Measurements from ENCODE around the gene PXDC1.
"Not testable (repeated sequence)": the region's sequence is repeated elsewhere in the genome, so short reads cannot be mapped to it uniquely, and the experiment has no call there.

The PXDC1 gene

DNA sequence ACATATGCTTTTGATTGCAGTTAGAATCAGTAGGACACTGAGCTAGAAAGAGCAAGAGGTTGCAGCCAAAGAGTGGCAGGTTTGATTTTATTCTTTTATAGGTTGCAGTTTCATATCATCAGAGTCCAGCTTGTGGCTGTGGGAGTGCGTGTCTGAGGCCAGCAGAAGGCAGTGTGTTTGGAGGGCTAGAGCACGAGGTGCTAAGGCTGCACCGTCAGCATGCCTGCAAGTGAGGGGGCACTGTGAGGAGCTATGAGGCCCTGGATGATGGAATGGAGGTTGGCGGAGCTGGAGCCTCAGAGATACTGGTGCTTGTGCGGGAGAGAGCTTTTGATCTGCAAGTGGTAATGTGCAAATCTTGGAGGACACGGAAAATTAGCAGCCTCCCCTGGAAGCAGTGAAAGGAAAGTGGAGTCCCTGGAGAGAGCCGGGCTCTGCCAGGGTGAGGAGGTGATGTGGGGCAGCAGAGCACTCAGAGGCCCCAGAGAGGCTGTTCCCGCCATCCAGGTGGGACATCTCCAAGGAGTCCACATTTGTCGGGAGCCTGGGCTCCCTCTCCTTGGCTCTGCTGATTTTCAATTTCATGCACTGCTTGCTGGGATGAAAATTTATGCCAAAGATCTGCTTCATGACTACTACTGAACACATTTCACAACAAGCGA lies 43.6 kb downstream of the PXDC1 start:
- DNase-seq: no peak

DNA sequence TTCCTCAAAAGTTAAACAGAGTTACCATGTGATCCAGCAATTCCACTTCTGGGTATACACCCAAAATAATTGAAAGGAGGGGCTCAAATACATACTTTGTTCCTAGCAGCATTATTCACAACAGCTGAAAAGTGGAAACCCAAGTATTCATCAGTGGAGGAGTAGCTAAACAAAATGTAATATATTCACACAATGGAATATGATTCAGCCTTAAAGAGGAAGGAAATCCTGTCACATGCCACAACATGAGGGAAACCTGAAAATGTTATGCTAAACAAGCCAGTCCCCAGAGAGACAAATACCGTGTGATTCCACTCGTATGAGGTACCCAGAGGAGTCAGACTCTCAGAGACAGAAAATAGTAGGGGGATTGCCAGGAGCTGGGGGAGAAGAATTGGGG lies 44.5 kb downstream of the PXDC1 start:
- no peak for DNase-seq

DNA sequence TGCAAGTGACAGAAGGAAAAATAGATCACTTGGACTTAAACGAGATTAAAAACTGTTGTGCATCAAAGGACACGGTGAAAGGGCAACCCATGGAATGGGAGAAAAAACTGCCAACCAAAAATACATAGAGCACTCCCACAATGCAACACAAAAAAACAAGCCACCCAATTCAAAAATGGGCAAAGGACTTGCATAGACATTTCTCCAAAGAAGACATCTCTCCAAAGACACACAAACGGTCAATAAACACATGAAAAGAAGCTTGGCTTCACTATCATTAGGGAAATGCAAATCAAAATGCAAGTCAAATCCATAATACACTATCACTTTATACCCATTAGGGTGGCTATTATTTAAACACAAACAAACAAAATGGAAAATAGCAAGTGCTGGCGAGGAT lies 45.0 kb downstream of the PXDC1 start:
- no peak for DNase-seq

DNA sequence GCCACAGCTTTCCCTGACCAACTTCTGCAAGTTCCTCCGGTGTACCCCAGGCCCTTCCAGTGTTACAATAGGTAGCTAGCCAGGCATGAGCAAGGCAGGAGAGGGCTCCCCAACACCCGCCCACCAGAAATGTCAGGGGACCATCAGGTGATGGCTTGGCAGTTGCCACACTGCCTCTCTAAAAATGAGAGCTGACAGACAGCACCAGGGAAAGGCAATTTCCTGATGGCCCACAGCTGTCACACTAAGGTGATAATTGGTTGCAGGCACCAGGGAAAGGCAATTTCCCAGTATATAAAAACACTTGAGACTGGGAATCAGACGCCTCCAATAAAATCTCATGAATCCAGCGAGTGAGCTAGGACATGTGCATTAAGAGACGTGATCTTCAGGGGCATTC lies 49.9 kb downstream of the PXDC1 start:
- no peak for DNase-seq

DNA sequence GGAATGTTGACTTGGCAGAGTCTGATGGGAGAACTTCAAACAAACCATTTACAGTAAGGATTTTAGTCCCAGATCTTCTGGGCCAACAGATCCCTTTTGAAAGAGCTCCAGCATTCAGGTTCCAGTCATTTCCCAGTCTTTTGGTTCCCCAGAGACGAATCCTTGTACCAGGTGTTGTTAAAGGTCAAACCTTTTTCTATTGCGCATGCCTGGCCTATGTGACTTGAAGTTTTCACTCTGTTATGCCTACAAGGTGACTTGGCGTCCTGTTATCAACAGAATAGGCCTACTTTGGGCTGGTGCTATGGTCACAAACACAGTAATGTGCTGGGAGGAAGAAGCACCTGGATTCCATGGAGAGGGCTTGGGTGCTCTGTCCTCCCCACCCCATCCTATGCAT lies 52.3 kb downstream of the PXDC1 start:
- DNase-seq: no peak

DNA sequence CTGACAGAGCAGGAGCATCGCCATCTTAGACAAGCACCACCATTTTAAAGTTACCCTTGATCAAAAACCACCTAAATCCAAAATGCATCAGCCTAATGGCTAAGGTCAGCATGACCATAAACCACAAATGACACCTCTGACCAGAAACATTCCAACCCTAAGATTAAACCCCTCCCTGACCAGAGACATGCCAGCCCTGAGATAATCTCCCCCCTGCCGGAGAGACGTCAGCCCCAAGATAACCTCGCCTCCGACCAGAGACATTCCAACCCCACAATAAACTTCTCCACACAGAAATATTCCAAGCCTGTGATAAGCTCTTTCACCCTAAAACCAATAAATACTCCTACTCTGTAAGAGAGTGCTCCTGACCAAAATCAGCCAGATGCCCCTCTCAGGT lies 53.5 kb downstream of the PXDC1 start:
- no peak for DNase-seq

DNA sequence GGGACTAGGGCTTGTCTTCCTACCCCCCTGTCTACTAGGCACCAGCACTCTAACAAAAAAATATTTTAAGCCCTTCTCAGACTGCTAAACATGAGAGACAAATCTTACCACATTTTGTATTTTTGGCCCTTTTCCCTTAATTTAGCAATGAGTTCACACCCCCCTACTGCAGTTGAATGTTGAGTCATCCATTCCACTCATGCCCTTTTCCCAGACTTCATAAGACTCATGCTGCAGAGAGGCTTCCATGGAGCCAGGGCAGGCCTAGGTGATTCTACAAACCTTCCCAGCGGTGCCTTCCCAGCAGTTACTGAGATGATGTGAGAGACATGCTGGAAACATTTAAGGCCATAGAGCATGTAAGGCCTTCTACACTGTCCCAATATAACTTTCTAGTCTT lies 53.9 kb downstream of the PXDC1 start:
- DNase-seq: no peak

DNA sequence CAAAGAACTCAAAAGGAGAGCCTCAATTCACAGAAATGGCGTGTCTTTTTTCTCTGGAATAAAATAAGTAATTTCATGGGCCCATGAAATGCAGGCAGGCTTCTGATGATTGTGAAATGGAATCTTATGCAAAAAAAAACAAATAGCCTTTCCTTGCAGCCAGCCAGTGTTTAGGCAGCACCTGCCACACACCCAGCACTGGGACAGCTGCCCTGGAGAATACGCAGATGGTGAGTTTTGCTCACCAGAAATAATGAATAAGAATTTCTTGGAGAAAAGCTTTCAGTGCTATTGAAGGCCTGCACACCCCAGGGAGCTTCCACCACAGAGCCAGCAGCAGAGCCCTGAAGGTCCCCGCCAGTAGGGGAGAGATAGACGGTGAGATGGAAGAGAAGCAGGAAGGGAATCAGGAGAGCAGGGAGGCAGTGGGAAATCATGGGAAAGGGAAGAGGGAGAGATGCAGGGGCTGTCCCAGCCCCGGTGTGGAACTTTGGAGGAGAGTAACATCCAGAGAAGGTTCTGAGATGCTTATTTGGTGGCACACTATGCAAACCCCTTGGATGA lies 54.9 kb downstream of the PXDC1 start:
- no peak for DNase-seq

DNA sequence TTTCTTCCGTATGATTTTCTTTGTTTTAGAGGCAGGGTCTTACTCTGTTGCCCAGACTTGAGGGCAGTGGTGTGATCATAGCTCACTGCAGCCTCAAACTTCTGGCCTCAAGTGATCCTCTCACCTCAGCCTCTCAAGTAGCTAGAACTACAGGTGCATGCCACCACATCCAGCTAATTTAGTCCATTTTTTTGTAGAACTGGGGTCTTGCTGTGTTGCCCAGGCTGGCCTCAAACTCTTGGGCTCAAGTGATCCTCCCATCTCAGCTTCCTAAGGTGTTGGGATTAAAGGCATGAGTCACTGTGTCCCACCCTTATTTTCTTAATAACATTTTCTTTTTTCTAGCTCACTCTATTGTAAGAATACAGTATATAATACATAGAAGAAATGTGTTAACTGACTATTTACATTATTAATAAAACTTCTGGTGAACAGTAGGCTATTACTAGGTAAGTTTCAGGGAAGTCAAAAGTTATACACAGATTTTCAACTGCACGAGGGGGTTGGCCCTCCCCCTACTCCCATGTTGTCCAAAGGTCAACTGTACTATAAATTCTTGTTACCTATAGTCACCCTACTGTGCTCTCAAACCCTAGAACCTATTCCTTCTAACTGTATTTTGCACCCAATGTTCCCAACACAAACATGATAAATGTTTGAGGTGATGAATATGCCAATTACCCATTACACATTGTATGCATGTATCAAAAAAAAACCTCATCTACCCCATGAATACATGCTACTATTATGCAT lies 56.3 kb downstream of the PXDC1 start:
- DNase-seq: no peak

DNA sequence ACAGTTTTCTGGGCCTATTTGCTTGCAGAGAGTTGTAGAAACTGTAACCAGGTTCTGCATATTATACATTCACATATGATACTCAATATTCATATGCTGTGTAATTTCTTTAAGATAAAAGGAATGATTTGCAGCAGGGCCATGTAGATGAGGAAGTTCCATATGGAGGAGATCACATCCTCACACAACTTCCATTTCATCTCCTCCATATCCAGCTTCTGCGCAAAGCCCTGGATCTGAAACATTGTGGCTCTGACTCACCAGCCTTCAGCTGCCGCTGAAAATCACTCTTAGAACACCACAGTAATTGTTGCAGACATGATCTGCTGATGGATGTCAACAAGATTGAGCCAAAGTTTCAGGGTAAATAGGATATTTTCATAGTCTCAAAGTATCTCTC lies 57.7 kb downstream of the PXDC1 start:
- no peak for DNase-seq

DNA sequence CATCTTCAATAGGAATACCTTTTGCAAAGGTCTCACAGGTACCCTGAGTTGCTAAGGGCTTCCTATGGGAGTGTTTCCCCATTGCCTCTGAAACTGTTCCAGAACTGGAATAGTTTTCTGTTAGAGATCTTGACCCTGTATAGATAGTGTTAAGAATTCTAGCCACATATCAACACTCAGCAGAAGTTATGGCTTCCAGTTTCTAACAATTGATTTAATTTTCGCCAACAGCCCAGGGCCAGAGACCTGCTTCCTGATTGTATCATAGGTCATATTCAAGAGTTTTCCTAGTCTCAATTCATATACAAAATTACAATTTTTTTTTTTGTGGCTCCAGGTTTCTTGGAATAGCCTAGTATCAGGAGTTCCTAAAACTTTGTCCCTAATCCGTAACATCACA lies 61.0 kb downstream of the PXDC1 start:
- DNase-seq: no peak

DNA sequence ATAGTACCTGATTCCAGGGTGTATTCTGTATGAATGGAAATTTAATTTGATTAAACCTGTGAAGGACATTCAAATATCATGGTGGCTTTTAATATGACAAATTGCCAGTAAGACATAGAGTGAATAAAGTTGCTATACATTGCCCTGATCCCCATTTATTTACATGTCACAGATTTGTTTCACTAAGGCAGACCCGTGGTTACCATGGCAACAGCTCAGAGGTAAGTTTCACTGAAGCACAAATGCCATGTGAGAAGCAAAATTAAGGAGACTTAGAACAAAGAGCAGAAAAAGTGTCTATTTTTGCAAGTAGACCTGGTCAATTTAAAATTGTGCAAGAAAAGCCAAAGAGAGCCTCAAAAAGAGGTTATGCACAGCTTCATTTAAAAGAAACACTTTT lies 63.7 kb downstream of the PXDC1 start:
- no peak for DNase-seq

DNA sequence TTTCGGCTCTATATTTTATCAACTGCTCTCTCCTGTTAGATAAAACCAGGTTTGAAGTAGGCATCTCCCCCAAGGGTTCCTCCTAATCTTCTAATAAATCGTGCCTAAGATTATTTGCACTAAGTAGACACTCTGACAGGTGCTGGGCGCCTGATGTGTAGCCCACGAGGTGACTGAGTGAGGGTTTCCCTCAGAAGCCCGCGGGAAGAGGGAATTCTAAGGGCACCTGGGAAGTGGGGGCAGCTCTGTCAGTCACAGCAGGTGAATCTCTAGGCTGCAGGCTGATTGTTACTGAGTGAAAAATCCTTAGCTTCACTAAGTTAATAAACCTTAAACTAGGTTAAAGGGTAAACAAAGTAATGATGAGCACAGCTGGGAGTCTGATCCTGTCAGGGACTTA lies 68.2 kb downstream of the PXDC1 start:
- no peak for DNase-seq

DNA sequence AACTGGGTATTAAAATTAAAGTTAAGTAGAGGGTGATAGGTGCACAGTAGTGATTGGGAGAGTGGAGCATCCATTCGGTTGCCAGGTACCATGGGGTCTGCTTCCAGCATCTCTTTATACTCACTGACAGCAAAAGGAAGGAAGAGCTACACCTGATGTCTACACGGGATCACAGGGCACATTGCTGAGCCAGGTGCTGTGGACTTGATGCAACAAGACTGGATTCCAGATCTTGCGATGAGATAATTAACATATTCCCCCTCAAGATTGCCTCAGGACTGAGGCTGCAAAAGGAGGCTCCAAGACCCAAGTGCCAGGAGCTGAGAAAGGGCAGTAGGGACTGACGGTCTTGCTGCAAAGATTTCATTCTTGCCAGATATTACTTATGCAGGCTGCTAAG lies 72.6 kb downstream of the PXDC1 start:
- no peak for DNase-seq

DNA sequence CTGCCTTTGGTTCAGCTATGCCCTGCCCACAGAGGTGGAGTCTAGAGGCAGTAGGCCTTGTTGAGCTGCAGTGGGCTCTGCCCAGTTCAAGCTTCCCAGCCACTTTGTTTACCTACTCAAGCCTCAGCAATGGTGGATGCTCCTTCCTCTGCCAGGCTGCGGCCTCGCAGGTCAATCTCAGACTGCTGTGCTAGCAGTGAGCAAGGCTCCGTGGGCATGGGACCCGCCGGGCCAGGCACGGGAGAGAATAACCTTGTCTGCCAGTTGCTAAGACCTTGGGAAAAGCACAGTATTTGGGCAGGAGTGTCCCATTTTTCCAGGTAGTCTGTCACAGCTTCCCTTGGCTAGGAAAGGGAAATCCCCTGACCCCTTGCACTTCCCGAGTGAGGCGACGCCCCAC lies 73.8 kb downstream of the PXDC1 start:
- not testable (repeated sequence) for DNase-seq

DNA sequence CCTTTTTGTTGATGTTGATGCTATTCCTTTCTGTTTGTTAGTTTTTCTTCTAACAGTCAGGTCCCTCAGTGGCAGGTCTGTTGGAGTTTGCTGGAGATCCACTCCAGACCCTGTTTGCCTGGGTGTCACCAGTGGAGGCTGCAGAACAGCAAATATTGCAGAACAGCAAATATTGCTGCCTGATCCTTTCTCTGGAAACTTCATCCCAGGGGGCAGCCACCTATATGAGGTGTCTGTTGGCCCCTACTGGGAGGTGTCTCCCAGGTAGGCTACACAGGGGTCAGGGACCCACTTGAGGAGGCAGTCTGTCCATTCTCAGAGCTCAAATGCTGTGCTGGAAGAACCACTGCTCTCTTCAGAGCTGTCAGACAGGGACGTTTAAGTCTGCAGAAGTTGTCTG lies 74.2 kb downstream of the PXDC1 start:
- not testable (repeated sequence) for DNase-seq

Data from hematopoietic multipotent progenitor cell treated with erythropoietin and hydrocortisone succinate and interleukin-3 and kit ligand, for 4 days (in vitro differentiated cells).